GM19467 (cell line): ENCODE results near the gene PF4V1.
"Not testable (repeated sequence)": the region's sequence is repeated elsewhere in the genome, so short reads cannot be mapped to it uniquely, and the experiment has no call there.

ENCODE experiments used
- ATAC-seq: cut with Tn5 transposase; IDR thresholded peaks from one replicate; pipeline ENCODE4 v1.9.1; 2021; ENCODE audit warnings: mild to moderate bottlenecking, moderate library complexity; ENCODE audit not compliant: unreplicated experiment

Gene PF4V1

DNA sequence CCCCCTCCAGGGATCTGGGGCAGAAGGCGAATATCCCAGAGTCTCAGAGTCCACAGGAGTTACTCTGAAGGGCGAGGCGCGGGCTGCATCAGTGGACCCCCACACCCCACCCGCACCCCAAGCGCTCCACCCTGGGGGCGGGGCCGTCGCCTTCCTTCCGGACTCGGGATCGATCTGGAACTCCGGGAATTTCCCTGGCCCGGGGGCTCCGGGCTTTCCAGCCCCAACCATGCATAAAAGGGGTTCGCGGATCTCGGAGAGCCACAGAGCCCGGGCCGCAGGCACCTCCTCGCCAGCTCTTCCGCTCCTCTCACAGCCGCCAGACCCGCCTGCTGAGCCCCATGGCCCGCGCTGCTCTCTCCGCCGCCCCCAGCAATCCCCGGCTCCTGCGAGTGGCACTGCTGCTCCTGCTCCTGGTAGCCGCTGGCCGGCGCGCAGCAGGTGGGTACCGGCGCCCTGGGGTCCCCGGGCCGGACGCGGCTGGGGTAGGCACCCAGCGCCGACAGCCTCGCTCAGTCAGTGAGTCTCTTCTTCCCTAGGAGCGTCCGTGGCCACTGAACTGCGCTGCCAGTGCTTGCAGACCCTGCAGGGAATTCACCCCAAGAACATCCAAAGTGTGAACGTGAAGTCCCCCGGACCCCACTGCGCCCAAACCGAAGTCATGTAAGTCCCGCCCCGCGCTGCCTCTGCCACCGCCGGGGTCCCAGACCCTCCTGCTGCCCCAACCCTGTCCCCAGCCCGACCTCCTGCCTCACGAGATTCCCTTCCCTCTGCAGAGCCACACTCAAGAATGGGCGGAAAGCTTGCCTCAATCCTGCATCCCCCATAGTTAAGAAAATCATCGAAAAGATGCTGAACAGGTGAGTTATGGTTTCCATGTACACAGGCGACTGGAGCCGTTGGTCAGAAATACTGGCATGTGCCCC lies 16.3 kb downstream of the PF4V1 start, which contains the start of gene CXCL1:
Gene CXCL1 (plus strand): TSS at position 264 of the 926 bp plus-strand sequence. CDS start 78 bp downstream, at position 342.
- no peak for ATAC-seq

DNA sequence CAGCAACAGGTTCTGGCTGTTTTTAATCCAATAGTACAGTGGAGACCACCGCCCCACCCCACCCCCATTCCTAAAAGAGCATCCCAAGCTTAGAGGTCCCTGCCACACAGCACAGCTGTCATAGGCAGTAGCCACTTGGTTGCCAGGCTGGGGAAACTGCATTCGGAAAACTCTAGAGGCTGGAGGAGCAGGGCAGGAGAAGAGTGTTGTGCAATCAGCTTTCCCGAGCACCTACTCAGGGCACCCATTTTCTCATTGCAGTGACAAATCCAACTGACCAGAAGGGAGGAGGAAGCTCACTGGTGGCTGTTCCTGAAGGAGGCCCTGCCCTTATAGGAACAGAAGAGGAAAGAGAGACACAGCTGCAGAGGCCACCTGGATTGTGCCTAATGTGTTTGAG lies 17.2 kb downstream of the PF4V1 start:
- no peak for ATAC-seq

DNA sequence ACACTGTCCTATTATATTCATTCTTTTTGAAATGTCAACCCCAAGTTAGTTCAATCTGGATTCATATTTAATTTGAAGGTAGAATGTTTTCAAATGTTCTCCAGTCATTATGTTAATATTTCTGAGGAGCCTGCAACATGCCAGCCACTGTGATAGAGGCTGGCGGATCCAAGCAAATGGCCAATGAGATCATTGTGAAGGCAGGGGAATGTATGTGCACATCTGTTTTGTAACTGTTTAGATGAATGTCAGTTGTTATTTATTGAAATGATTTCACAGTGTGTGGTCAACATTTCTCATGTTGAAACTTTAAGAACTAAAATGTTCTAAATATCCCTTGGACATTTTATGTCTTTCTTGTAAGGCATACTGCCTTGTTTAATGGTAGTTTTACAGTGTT lies 17.7 kb downstream of the PF4V1 start:
- no peak for ATAC-seq

DNA sequence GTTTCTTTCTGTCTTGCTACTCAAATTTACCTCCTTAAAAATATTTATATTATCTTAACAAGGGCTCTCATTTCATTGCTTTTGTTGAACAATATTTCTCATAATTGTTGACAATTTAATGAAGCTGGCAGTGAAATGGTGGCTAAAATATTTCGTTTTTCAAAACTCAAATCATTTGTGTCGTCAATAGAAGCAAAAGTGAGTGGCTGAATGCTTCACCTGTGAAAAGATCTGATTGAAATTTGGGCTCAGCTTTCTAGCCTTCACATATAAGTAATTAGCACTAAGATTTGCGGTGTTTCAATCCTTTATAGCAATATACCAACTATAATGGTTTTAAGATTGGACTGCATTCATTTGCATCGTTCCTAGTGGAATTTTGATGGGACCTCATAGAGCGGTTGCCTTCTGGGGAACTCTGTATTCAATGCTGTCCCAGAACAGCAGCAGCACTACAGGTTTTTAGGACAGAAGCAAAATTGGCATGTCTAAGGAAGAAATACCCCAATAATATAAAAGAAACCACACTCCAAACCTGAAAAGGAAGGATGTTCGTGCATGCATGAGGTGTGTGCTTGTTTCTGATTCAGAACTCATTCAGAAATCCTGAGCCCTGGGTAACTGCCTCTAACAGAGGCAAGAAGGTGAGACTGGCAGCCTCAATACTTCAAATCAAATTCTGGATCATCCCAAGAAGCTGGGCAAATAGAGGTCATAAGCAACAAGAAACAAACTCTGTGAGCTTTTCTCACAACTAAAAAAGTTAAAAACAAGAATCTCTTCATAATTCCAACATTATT lies 18.6 kb downstream of the PF4V1 start:
- ATAC-seq, result no peak

DNA sequence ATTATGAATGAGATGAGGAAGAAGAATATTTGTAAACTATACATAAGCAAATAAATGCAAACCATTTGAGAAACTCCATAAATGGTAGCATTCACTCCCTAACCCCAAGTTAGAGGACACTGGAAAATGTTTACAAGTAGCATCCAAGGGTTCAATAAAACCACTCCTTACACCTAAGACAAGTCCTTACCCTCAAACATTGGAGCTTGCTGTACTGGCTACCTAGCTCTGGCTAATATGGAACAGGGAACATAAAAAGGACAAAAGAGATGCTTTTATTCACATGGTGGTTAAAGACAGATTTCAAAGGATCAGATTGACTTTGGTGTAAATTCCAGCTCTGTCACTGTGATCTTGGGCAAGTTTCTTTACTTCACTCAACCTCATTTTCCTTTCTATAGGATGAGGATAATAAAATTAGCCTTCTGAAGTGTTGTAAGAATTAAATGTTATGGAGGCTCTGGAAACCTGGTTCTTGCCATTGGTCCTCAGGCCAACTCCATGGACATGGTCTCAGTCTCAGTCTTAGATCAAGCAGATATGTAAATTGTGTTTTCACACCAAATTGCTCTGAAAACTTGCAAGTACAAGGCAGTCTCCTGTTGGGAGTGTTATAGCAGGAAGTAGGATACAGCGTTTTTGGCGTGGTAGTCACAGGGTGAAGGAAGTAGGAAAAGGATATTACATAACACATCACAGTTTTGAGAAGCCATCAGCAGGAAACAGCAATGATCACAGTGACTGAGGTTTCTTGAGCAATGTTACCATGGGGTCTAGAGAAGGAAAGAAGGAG lies 19.4 kb downstream of the PF4V1 start:
- no peak for ATAC-seq

DNA sequence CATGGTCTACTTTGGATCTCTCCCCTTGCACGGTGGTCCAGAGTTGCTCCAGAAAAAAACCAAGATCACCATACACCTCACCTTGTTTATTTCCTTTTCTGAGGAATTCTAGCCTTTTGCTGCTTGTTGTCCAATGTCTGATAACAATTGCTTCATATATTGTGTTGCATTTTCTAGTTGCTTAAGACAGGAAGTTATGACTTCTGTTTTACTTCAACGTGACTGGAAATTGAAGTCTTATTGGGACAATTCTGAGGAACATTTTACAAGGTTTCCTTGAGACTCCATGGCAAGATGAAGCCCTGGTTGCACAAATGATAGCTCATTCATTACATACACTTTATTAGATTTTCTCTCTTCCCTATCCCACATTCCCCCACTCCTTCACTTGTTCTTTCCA lies 21.3 kb downstream of the PF4V1 start:
- ATAC-seq, result no peak

DNA sequence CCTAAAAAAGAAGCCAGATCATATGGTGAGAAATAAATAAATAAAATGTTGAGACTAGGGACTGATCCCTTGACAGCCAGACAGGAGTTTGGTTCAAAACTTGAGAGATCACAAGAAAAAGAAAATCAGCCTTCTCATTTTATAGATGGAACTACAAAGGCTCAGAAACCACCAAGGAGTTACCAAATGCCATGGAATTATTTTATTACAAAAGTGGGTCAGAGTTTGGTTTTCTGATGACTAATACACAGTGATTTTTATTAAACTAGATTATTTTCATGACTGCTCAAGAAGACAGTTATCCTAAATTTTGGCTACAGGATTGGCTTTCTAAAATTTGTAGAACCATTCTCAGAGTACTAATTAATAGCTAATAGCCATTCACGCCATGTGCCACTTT lies 22.3 kb downstream of the PF4V1 start:
- no peak for ATAC-seq

DNA sequence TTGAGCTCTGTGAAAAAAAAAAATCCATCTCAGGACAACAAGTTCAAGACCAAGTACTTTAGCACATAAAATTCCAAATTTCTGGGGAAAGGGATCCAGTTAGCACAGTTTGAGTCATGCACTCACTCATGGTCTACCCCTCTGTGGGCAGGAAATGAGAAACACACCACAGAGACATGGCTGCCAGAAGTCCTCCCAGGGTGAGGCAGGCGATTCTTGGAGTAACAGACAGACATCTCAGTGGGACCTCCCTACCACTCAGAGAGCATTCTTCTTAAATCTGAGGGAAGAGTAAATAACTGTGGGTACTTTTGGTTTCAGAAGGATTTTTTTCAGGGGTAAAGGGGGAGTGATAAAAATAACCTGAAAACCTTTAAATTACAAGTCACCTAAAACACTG lies 30.2 kb downstream of the PF4V1 start:
- ATAC-seq, result no peak

DNA sequence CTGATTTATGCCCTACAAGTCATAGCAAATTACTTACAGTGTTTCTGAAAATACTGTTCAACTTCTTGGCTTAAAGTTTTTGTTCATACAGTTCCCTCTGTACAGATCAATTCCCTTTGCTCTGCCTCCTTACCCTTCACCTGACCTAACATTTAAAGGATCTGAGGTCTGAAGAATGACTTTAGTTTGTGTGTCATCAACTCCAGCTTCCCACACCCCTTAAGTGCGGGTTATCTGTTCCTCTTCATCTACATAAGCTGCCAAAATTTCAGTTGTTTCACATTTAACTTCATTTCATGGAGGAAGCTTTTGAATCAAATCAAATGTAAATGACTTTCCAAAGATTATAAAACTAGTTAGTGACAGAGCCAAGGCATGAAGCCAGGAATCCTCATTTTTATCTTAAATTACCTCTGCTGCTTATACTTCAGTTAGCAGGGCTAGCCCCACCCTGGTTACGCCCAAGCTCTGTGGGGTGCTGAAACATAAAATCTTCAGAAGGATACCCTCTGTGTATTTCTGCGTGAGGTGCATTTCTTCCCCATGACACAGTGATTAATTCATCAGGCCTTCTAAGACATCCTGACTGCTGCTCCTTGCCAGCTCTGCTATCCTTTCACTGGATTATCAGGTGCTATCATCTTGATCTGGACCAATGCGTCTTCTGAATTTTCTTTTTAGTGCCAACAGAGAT lies 32.6 kb downstream of the PF4V1 start:
- no peak for ATAC-seq

DNA sequence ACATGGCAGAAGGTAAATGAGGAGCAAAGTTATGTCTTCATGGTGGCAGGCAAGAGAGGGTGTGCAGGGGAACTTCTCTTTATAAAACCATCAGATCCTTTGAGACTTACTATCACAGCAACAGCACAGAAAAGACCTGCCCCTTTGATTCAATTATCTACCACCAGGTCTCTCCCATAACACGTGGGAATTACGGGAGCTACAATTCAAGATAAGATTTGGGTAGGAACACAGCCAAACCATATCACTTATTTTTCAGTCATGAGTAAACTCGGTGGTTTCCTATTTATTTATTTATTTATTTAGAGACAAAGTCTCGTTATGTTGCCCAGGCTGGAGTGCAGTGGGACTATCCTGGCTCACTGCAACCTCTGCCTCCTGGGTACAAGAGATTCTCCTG lies 38.2 kb downstream of the PF4V1 start:
- ATAC-seq, result no peak

DNA sequence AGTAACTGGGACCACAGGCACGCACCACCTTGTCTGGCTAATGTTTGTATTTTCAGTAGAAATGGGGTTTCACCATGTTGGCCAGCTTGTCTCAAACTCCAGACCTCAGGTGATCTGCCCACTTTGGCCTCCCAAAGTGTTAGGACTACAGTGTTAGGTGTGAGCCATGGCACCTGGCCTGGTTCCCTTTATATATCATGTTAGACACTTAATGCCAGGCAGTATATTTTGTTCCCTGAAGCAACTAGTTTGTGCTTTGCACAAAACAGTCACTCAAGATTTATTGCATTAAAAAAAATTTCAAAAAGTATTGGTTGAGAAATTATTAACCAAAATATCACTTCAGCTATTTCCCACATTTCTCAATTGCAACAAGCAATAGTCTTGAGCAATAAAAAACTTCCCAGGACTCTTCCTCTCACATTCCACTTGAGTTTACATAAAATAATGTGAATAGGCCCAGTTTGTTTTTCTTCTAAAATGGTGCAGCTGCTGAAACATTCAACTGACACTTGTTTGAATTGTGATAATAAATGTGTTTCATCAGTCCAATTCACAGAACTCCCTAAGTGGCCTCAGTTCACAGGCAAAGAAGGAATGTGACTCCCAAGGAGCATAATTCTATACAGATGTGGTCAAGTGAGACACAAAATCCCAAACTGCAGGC lies 38.8 kb downstream of the PF4V1 start:
- no peak for ATAC-seq

DNA sequence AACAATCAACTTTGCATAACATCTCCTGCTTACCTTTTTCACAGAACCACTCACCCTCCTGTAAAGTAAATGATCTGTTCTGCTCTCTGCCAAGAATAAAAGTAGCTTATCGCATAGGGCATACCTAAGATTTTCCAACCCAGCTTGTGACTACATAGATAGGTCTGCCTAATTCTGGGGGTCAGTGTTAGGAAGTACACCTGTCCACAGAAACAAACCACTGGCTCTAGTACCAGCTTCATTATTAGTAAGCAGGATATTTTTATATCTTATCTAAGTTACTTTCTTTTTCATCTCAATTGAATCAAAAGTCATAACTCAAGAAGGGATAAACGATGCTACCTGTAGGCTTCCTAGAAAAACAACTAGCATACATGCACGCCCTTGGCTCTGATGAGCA lies 39.9 kb downstream of the PF4V1 start:
- ATAC-seq, result no peak

DNA sequence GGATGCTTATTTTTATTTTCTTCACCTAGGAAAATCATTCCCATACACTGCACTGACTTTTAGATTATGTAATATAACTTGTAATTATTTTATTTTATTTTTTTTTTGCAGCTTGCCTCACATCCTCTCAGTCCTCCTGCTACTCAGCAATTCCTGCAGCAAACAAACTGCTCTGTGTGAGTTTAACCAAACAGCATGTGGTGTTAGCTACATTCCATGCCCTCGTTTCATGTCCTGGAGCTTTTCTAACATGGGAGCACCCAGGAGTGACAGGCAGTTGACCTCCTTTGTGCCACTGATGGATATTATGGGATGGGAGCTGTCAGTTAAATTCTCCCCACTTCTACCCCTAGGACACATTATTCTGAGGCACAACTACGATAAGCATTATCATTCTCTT lies 40.9 kb downstream of the PF4V1 start:
- no peak for ATAC-seq

DNA sequence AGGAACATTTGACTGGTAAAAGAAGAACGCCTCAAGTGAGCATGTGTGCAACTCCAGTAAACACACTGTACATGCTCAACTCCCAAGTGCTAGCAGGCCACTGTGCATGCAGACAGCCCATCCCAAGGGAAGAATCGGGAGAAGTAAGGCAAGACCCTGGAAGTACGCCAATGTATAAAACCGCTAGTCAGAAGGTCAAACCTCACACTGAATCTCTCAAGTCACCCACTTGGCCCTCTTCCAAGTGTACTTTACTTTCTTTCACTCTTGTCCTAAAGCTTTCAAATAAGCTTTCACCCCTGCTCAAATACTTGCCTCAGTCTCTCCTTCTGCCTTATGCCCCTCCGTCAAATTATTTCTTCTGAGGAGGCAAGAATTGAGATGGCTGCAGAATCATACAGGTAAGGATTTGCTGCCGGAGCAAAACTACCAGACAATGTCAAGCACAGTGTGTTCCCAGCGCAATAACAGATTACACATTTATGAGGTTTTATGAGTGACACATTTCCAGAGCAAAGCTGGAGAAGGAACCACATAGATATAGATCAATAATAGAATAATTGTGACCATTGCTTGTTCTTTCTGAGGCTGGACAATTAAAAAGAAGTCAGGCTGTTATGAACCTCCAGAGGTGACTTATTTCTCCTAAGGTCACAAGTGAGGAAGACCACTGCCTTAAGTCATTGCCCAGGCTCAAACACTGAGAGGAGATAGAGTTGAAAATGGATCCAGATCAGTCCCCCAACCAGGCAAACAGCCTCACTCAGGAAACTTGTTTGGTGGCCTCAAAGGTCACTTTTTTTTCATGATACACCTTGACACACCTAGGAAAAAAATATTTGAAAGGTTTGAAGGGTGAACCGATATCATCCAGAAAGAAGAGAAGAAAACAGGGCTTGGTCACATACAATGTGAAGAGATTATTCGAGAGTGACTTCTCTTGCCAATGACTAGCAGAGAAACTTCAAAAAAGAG lies 42.4 kb downstream of the PF4V1 start:
- ATAC-seq, result no peak

DNA sequence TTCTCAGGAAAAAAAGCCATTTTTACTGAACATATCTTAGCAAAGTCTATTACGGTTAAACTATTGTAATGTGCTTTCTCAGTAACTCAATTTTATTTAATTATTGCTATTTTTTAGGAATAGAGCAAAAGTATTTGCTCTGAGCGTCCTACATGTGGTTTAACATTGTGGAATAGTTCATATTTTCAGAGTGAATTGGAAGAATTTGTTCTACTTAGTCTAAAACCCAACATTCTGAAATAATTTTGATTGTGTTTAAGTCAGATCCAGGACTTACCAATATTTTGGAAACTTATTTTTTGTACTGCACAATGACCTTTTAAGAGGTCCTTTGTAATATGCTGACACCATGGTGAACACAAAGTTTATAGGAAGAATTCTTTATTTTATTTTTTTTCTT lies 43.3 kb downstream of the PF4V1 start:
- no peak for ATAC-seq

DNA sequence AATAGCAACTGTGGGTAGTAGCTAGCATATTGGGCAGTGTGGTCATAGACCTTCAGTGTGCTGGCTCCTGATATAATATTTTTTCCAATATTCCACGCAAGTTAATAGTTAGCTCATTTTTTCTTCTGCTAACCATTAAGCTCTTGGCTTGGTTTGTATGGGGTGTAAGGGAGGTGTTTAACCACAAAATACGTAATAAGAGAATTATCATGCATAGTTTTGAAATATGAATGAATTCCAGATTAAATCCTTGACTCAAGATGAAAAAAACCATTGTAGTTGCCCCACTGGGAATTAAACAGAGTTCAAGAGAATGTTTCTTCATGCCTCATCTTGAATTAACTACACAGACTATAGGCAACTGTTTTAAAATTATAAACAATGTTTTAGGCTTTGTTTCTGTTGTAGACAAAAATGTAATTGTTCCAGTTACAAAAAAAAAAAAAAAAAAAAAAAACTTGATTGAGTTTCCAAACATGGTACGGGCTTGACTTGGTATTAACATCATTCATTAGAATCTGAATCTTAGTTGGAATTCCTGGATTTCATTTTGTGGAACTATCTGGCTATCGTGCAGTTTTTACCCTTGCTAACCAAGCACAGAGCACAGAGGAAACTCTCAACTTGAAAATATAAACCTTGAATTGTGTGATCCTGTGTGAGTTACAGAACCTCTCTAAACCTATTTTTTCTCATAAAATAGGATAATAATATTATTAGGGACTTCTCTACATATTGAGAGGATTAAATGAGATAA lies 44.5 kb downstream of the PF4V1 start:
- no peak for ATAC-seq

DNA sequence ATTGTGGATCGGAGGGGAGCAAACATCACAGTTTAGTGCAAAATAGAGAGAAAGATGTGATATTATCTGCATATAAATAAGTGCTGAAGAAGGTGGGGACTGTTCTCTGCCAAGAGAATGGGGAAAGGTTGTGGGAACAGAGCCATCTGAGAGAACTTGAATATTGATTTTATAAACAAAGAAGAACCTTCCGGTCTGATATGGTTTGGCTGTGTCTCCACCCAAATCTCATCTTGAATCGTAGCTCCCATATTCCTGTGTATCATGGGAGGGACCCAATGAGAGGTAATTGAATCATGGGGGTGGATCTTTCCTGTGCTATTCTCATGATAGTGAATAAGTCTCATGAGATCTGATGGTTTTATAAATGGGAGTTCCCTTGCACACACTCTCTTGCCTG lies 46.2 kb downstream of the PF4V1 start:
- ATAC-seq, result not testable (repeated sequence)

DNA sequence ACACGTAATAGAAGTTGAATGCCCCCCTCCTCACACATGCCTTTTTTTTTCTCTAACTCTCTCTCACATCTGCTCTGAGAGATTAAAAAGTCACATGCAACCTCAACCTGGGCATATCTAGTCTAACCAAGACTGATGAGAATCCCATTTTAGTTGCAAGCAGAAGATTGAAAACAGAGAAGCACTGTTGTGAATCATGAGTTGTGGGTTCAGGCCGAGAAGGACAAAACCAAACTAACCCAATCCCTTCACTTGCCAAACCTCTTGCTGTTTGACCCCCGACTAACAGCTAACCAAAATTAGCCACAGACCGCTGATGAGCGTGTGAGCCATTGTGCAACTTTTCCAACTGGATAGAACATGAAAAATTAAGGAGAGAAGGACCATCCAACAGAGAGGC lies 47.9 kb downstream of the PF4V1 start:
- no peak for ATAC-seq
